Measurements from ENCODE around the gene AHCYL2.

The AHCYL2 gene

DNA sequence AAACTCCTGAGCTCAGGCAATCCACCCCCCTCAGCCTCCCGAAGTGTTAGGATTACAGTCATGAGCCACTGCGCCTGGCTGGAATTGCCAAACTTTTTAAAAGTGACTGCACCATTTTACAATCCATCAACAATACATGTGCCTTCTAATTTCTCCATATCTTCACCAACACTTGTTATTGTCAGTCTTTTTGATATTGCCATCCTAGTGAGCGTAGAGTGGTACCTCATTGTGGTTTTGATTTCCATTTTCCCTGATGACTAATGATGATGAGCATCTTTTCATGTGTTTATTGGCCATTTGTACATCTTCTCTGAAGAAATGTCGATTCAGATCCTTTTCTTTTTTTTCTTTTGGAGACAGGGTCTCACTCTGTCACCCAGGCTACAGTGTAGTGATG, 187.7 kb downstream of the AHCYL2 start:
- no peak overlapping the region for H3K9ac ChIP-seq (ENCODE audit: low read depth, low read length, poor library complexity, severe bottlenecking)
- H3K9me2 ChIP-seq (replicated peaks; ENCODE audit: low read depth, low read length): no peaks in the 10 kb centered on the region
- no peaks in the 10 kb centered on the region for H3K4me1 ChIP-seq (ENCODE audit: insufficient read depth, low read length, poor library complexity, severe bottlenecking)
- no peaks in the 10 kb centered on the region for H3K79me2 ChIP-seq (ENCODE audit: insufficient read depth, low read length)
- no peak overlapping the region for H2AFZ ChIP-seq (ENCODE audit: low read length)
- no peak overlapping the region for H3K4me2 ChIP-seq (ENCODE audit: low read depth, low read length, poor library complexity, severe bottlenecking)
- H3K4me3 ChIP-seq (ENCODE audit: low read length, poor library complexity, severe bottlenecking): no peak overlapping the region
- H3K27me3 ChIP-seq (ENCODE audit: insufficient read depth, low read length, poor library complexity, severe bottlenecking): no peaks in the 10 kb centered on the region
- H4K20me1 ChIP-seq (ENCODE audit: insufficient read depth, low read length, poor library complexity, severe bottlenecking): no peaks in the 10 kb centered on the region
- no peaks in the 10 kb centered on the region for H3K9me3 ChIP-seq (ENCODE audit: insufficient read depth, low read depth, low read length)
- no peaks in the 10 kb centered on the region for H3F3A ChIP-seq (ENCODE audit: low read depth)
- TF ChIP-seq EZH2phosphoT487 (IDR thresholded peaks at IDR 0.05; ENCODE audit: borderline replicate concordance): no peak
- TF ChIP-seq, protein P1, sequence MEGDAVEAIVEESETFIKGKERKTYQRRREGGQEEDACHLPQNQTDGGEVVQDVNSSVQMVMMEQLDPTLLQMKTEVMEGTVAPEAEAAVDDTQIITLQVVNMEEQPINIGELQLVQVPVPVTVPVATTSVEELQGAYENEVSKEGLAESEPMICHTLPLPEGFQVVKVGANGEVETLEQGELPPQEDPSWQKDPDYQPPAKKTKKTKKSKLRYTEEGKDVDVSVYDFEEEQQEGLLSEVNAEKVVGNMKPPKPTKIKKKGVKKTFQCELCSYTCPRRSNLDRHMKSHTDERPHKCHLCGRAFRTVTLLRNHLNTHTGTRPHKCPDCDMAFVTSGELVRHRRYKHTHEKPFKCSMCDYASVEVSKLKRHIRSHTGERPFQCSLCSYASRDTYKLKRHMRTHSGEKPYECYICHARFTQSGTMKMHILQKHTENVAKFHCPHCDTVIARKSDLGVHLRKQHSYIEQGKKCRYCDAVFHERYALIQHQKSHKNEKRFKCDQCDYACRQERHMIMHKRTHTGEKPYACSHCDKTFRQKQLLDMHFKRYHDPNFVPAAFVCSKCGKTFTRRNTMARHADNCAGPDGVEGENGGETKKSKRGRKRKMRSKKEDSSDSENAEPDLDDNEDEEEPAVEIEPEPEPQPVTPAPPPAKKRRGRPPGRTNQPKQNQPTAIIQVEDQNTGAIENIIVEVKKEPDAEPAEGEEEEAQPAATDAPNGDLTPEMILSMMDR (conservative IDR thresholded peaks at IDR 0.05; ENCODE audit: low read length): no peak
- no peaks in the 10 kb centered on the region for H3K36me3 ChIP-seq (ENCODE audit: insufficient read depth, low read length)

DNA sequence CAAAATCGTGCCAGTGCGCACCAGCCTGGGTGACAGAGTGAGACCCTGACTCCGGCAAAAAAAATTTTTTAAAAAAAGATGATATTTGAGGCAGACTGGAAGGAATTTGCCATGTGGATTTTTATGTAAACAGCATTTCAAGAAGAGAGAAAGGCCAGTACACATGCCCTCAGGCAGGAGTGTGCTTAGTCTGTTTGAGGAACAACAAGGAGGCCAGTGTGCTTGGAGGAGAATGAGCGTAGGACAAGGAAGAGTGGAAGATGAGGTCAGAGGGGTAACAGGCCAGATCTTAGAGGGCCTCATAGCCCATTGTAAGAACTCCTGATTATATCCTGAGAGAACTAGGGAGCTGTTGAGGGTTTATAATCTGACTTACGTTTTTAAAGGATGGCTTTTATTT, 192.2 kb downstream of the AHCYL2 start:
- no peaks in the 10 kb centered on the region for H3K9me3 ChIP-seq (ENCODE audit: insufficient read depth, low read depth, low read length)
- no peak overlapping the region for H3K9ac ChIP-seq (ENCODE audit: low read depth, low read length, poor library complexity, severe bottlenecking)
- H3F3A ChIP-seq (ENCODE audit: low read depth): no peaks in the 10 kb centered on the region
- H2AFZ ChIP-seq (ENCODE audit: low read length): no peak overlapping the region
- no peaks in the 10 kb centered on the region for H3K36me3 ChIP-seq (ENCODE audit: insufficient read depth, low read length)
- no peaks in the 10 kb centered on the region for H4K20me1 ChIP-seq (ENCODE audit: insufficient read depth, low read length, poor library complexity, severe bottlenecking)
- no peak overlapping the region for H3K4me2 ChIP-seq (ENCODE audit: low read depth, low read length, poor library complexity, severe bottlenecking)
- no peak overlapping the region for H3K4me3 ChIP-seq (ENCODE audit: low read length, poor library complexity, severe bottlenecking)
- no peaks in the 10 kb centered on the region for H3K27me3 ChIP-seq (ENCODE audit: insufficient read depth, low read length, poor library complexity, severe bottlenecking)
- TF ChIP-seq EZH2phosphoT487 (IDR thresholded peaks at IDR 0.05; ENCODE audit: borderline replicate concordance): no peak
- TF ChIP-seq, protein P1 (conservative IDR thresholded peaks at IDR 0.05; ENCODE audit: low read length): no peak
- H3K79me2 ChIP-seq (ENCODE audit: insufficient read depth, low read length): no peaks in the 10 kb centered on the region
- no peaks in the 10 kb centered on the region for H3K4me1 ChIP-seq (ENCODE audit: insufficient read depth, low read length, poor library complexity, severe bottlenecking)
- no peaks in the 10 kb centered on the region for H3K9me2 ChIP-seq (replicated peaks; ENCODE audit: low read depth, low read length)

DNA sequence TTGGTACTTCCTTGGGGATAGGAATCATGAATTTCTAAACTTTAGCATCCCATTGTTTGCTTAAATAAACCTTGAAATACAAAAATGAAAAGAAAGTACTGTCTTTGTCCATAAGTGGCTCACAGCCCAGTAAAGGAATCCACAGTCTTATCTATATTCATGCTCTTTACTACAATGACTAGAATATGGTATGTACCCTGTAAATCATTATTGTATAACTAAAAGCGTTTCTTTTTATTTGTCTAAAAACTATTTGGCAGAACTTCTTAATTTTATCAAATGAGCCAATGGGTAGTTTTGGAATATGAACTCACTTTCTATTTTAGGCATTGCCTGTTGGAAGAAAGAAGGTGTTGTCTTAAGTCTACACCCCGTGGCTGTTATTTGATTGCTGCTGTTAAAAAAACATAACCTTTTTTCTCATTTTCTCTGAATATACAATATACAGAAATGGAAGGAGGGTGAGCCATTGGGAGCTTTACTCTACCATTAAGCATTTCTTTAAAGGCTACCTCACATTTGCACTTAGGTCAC, 197.0 kb downstream of the AHCYL2 start:
- Histone ChIP-seq H3F3A (ENCODE audit: low read depth) (no peaks in the 10 kb centered on the region), H3K9ac (ENCODE audit: low read depth, low read length, poor library complexity, severe bottlenecking) (no peak overlapping the region), H3K79me2 (ENCODE audit: insufficient read depth, low read length) (no peaks in the 10 kb centered on the region), H2AFZ (ENCODE audit: low read length) (no peak overlapping the region), H3K27me3 (ENCODE audit: insufficient read depth, low read length, poor library complexity, severe bottlenecking) (no peaks in the 10 kb centered on the region), H3K4me1 (ENCODE audit: insufficient read depth, low read length, poor library complexity, severe bottlenecking) (peaks cover 10% of the 10 kb centered on the region), H3K4me3 (ENCODE audit: low read length, poor library complexity, severe bottlenecking) (no peak overlapping the region), H3K4me2 (ENCODE audit: low read depth, low read length, poor library complexity, severe bottlenecking) (no peak overlapping the region), H3K9me3 (ENCODE audit: insufficient read depth, low read depth, low read length) (no peaks in the 10 kb centered on the region), H3K9me2 (replicated peaks; ENCODE audit: low read depth, low read length) (no peaks in the 10 kb centered on the region), H3K36me3 (ENCODE audit: insufficient read depth, low read length) (no peaks in the 10 kb centered on the region), H4K20me1 (ENCODE audit: insufficient read depth, low read length, poor library complexity, severe bottlenecking) (no peaks in the 10 kb centered on the region)
- TF ChIP-seq, protein P1 (conservative IDR thresholded peaks at IDR 0.05; ENCODE audit: low read length): no peak
- TF ChIP-seq EZH2phosphoT487 (IDR thresholded peaks at IDR 0.05; ENCODE audit: borderline replicate concordance): no peak

All from Loucy (cell line).